ENCODE measurements around the gene ARSK.
"Not testable (repeated sequence)": the region's sequence is repeated elsewhere in the genome, so short reads cannot be mapped to it uniquely, and the experiment has no call there.

ARSK gene

GRCh38 chr5:95630394-95630917, 75.6 kb downstream of the ARSK start:
- Histone ChIP-seq H3K27me3 (ENCODE audit: insufficient read depth, low read depth, severe bottlenecking) (no peaks in the 10 kb centered on the region), H3K4me3 (ENCODE audit: low read depth, low read length) (no peak overlapping the region), H3K36me3 (no peaks in the 10 kb centered on the region), H3K27ac (no peak overlapping the region), H3K9me3 (ENCODE audit: severe bottlenecking) (no peaks in the 10 kb centered on the region)
- TF ChIP-seq CTCF (IDR thresholded peaks at IDR 0.05; ENCODE audit: low read depth, low read length): no peak
- no peak for DNase-seq

DNA sequence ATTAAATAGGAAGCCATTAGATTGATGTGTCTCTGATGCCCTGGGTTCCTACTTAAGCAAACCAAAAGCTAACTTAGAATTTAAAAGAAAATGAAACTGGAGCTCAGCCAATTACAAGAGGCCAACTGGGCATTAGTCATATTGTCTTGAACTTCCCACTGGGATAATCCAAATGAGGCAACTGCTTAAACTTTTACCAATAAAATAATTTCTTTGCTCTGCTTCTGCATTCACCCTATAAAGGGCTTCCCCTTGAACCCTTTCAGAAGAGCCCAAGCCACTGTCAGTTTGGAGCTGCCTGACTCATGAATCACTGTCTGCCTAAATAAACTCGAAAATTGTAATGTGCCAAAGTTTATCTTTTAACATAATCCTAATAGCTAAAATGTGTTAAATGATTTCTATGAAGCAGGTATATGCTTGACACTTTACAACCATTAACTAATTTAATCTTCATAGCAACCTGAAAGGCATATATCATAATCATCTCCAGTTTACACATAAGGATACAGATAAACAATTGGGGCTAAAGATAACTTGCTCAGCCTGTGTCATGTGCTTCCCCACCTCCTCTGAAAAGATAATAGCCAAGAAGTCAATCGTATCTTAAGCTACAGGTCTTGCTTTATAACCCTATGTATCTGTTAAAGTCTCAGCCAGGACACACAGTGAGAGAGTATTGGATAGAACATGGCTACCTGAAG, 76.5 kb downstream of the ARSK start:
- no peaks in the 10 kb centered on the region for H3K36me3 ChIP-seq
- H3K27me3 ChIP-seq (ENCODE audit: insufficient read depth, low read depth, severe bottlenecking): no peaks in the 10 kb centered on the region
- DNase-seq: no peak
- no peak overlapping the region for H3K27ac ChIP-seq
- no peak for TF ChIP-seq CTCF (IDR thresholded peaks at IDR 0.05; ENCODE audit: low read depth, low read length)
- H3K4me3 ChIP-seq (ENCODE audit: low read depth, low read length): no peak overlapping the region
- H3K9me3 ChIP-seq (ENCODE audit: severe bottlenecking): no peaks in the 10 kb centered on the region

DNA sequence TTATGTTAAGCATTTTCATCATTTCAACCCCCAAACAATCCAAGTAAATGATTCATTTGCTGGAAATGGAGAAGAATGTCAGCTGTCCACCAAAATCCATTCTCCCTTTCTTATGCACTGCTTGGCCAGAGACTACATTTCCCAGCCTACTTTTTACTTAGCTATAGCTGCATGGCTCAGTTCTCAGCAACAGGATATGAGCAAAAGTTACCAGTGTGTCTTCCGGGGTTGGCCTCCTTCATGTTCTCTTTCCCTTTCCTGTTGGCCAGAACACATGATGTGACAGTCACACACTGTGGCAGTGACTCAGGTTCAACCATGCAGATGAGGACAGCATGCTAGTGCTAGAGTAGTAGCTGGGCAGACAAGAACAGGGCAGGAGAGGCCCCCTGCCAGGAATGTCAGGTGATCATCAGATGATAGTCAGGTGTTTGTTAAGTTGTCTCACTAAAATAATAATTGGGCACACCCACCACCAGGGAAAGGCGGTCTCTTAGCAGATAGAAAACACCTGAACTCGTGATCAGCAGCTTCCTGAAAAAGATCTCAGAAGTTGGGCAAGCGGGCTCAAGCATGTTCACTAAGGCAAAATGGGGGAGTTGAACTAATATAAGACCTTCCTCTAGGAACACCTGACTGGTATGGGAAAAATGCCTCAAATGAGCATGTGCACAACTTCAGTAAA, 77.2 kb downstream of the ARSK start:
- Histone ChIP-seq H3K9me3 (ENCODE audit: severe bottlenecking) (no peaks in the 10 kb centered on the region), H3K27ac (no peak overlapping the region), H3K27me3 (ENCODE audit: insufficient read depth, low read depth, severe bottlenecking) (no peaks in the 10 kb centered on the region), H3K4me3 (ENCODE audit: low read depth, low read length) (no peak overlapping the region), H3K36me3 (no peaks in the 10 kb centered on the region)
- no peak for DNase-seq
- no peak for TF ChIP-seq CTCF (IDR thresholded peaks at IDR 0.05; ENCODE audit: low read depth, low read length)

DNA sequence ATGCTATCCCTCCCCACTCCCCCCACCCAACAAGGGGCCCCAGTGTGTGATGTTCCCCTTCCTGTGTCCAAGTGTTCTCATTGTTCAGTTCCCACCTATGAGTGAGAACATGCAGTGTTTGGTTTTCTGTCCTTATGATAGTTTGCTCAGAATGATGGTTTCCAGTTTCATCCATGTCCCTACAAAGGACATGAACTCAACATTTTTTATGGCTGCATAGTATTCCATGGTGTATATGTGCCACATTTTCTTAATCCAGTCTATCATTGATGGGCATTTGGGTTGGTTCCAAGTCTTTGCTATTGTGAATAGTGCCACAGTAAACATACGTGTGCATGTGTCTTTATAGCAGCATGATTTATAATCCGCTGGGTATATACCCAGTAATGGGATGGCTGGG, 78.0 kb downstream of the ARSK start:
- H3K9me3 ChIP-seq (ENCODE audit: severe bottlenecking); DNase-seq; H3K27me3 ChIP-seq (ENCODE audit: insufficient read depth, low read depth, severe bottlenecking); H3K36me3 ChIP-seq; H3K4me3 ChIP-seq (ENCODE audit: low read depth, low read length); H3K27ac ChIP-seq: not testable (repeated sequence)

DNA sequence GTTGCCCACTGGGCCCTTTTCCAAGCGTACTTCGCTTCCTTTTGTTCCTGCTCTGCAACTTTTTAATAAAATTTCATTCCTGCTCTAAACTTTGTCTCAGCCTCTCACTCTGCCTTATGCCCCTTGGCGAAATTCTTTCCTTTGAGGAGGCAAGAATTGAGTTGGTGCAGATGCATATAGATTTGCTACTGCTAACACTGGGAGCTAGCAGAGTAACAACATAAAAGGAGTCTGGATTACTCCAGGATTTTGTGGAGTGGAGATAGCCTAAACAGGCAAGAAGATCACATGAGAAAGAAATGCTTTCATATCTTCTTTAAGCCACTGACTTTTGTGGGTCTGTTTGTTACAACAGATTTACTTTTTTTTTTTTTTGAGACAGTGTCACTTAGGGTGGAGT, 78.8 kb downstream of the ARSK start:
- Histone ChIP-seq H3K4me3 (ENCODE audit: low read depth, low read length) (no peak overlapping the region), H3K36me3 (no peaks in the 10 kb centered on the region), H3K9me3 (ENCODE audit: severe bottlenecking) (no peaks in the 10 kb centered on the region), H3K27ac (no peak overlapping the region), H3K27me3 (ENCODE audit: insufficient read depth, low read depth, severe bottlenecking) (no peaks in the 10 kb centered on the region)
- no peak for DNase-seq
- TF ChIP-seq CTCF (IDR thresholded peaks at IDR 0.05; ENCODE audit: low read depth, low read length): no peak

DNA sequence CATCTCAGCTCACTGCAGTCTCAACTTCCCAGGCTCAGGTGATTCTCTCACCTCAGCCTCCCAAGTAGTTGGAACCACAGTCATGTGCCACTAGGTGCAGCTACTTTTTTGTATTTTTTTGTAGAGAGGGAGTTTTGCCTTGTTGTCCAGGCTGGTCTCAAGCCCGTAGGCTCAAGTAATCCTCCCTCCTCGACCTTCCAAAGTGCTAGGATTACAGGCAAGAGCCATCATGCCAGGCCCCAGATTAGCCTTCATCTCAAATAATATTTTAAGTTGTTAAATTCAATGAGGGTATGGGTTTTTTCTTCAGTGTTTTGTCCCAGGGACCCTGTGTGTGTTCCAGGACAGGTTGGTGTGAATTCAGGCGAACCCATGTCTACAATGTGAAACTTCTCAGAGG, 79.2 kb downstream of the ARSK start:
- DNase-seq: no peak
- TF ChIP-seq CTCF (IDR thresholded peaks at IDR 0.05; ENCODE audit: low read depth, low read length): no peak
- H3K9me3 ChIP-seq (ENCODE audit: severe bottlenecking): no peaks in the 10 kb centered on the region
- no peak overlapping the region for H3K27ac ChIP-seq
- H3K27me3 ChIP-seq (ENCODE audit: insufficient read depth, low read depth, severe bottlenecking): no peaks in the 10 kb centered on the region
- H3K36me3 ChIP-seq: no peaks in the 10 kb centered on the region
- no peak overlapping the region for H3K4me3 ChIP-seq (ENCODE audit: low read depth, low read length)

Measured in WERI-Rb-1 (cell line).